ENCODE measurements around the gene CD46.

CD46 gene

GRCh38 chr1:207831517-207832327, 79.9 kb downstream of the CD46 start:
- H3K27me3 ChIP-seq (ENCODE audit: insufficient read depth, poor library complexity, severe bottlenecking) = no peaks in the 10 kb centered on the region
- ATAC-seq (ENCODE audit: low read depth) (no peak), DNase-seq (ENCODE audit: low spot score) (no peak)
- H3K27ac ChIP-seq (ENCODE audit: poor library complexity, severe bottlenecking) = no peak overlapping the region
- peaks cover 5% of the 10 kb centered on the region for H3K4me1 ChIP-seq (ENCODE audit: insufficient read depth, poor library complexity, severe bottlenecking)
- no peak for TF ChIP-seq CTCF (IDR thresholded peaks at IDR 0.05; ENCODE audit: poor library complexity, severe bottlenecking)
- no peak overlapping the region for H3K4me3 ChIP-seq (ENCODE audit: severe bottlenecking)
- no peaks in the 10 kb centered on the region for H3K9me3 ChIP-seq (ENCODE audit: severe bottlenecking)
- H3K36me3 ChIP-seq (ENCODE audit: low read depth) = no peaks in the 10 kb centered on the region

GRCh38 chr1:207832796-207833195, 80.9 kb downstream of the CD46 start:
- no peak overlapping the region for H3K4me3 ChIP-seq (ENCODE audit: severe bottlenecking)
- DNase-seq (ENCODE audit: low spot score) (no peak), ATAC-seq (ENCODE audit: low read depth) (no peak)
- H3K27ac ChIP-seq (ENCODE audit: poor library complexity, severe bottlenecking) = no peak overlapping the region
- H3K4me1 ChIP-seq (ENCODE audit: insufficient read depth, poor library complexity, severe bottlenecking) = no peaks in the 10 kb centered on the region
- no peaks in the 10 kb centered on the region for H3K36me3 ChIP-seq (ENCODE audit: low read depth)
- no peaks in the 10 kb centered on the region for H3K9me3 ChIP-seq (ENCODE audit: severe bottlenecking)
- TF ChIP-seq CTCF (IDR thresholded peaks at IDR 0.05; ENCODE audit: poor library complexity, severe bottlenecking) = no peak
- H3K27me3 ChIP-seq (ENCODE audit: insufficient read depth, poor library complexity, severe bottlenecking) = no peaks in the 10 kb centered on the region

GRCh38 chr1:207833381-207833780, 81.5 kb downstream of the CD46 start:
- no peak for TF ChIP-seq CTCF (IDR thresholded peaks at IDR 0.05; ENCODE audit: poor library complexity, severe bottlenecking)
- ATAC-seq (ENCODE audit: low read depth) = no peak
- Histone ChIP-seq H3K9me3 (ENCODE audit: severe bottlenecking) (no peaks in the 10 kb centered on the region), H3K36me3 (ENCODE audit: low read depth) (no peaks in the 10 kb centered on the region), H3K4me1 (ENCODE audit: insufficient read depth, poor library complexity, severe bottlenecking) (no peaks in the 10 kb centered on the region), H3K27me3 (ENCODE audit: insufficient read depth, poor library complexity, severe bottlenecking) (no peaks in the 10 kb centered on the region), H3K4me3 (ENCODE audit: severe bottlenecking) (no peak overlapping the region), H3K27ac (ENCODE audit: poor library complexity, severe bottlenecking) (no peak overlapping the region)
- DNase-seq (ENCODE audit: low spot score) = no peak

GRCh38 chr1:207833956-207834660, 82.3 kb downstream of the CD46 start:
- Histone ChIP-seq H3K27ac (ENCODE audit: poor library complexity, severe bottlenecking) (no peak overlapping the region), H3K4me1 (ENCODE audit: insufficient read depth, poor library complexity, severe bottlenecking) (no peaks in the 10 kb centered on the region), H3K36me3 (ENCODE audit: low read depth) (no peaks in the 10 kb centered on the region), H3K27me3 (ENCODE audit: insufficient read depth, poor library complexity, severe bottlenecking) (no peaks in the 10 kb centered on the region), H3K9me3 (ENCODE audit: severe bottlenecking) (no peaks in the 10 kb centered on the region), H3K4me3 (ENCODE audit: severe bottlenecking) (no peak overlapping the region)
- no peak for DNase-seq (ENCODE audit: low spot score)
- no peak for ATAC-seq (ENCODE audit: low read depth)
- no peak for TF ChIP-seq CTCF (IDR thresholded peaks at IDR 0.05; ENCODE audit: poor library complexity, severe bottlenecking)

GRCh38 chr1:207835958-207836357, 84.1 kb downstream of the CD46 start:
- DNase-seq (ENCODE audit: low spot score) = no peak
- Histone ChIP-seq H3K36me3 (ENCODE audit: low read depth) (no peaks in the 10 kb centered on the region), H3K9me3 (ENCODE audit: severe bottlenecking) (no peaks in the 10 kb centered on the region), H3K27ac (ENCODE audit: poor library complexity, severe bottlenecking) (no peak overlapping the region), H3K4me3 (ENCODE audit: severe bottlenecking) (no peak overlapping the region), H3K27me3 (ENCODE audit: insufficient read depth, poor library complexity, severe bottlenecking) (no peaks in the 10 kb centered on the region), H3K4me1 (ENCODE audit: insufficient read depth, poor library complexity, severe bottlenecking) (no peaks in the 10 kb centered on the region)
- ATAC-seq (ENCODE audit: low read depth) = no peak
- TF ChIP-seq CTCF (IDR thresholded peaks at IDR 0.05; ENCODE audit: poor library complexity, severe bottlenecking) = no peak
